SH-SY5Y (cell line): ENCODE data around the gene LRRC10B.
A peak's percentile ranks its signal among the peaks of the same experiment; 100 is the strongest.

Source experiments
- GATA2 ChIP-seq: IDR thresholded peaks from 2 replicates; pipeline ENCODE4 v1.6.1; 2011; ENCODE audit warnings: mild to moderate bottlenecking, low read depth, low read length
- GATA3 ChIP-seq: IDR thresholded peaks from 2 replicates; pipeline ENCODE4 v1.6.1; 2011; ENCODE audit warnings: low read depth, mild to moderate bottlenecking, low read length, moderate library complexity

LRRC10B gene

DNA sequence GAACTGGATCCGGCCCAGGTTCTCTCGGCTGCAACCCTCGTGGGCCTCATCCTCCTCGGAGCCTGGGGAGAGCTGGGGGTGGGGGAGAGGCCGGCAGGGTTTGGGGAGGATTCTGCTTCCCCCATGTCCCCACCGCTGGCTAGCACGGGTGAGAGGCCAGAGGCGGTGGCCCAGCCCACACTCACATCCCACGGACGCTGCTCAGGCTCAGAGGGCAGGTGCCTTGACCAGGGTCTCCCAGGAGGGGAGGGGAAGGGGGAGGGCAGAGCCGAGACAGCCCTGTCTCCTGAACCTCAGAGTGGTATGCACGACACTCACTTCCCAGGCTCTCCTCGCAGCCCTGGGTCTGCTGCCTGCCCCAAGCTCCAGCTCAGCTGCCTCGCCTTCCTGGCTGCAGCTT, 19.6 kb downstream of the LRRC10B start:
- TF ChIP-seq GATA3 (no peak), GATA2 (no peak)

DNA sequence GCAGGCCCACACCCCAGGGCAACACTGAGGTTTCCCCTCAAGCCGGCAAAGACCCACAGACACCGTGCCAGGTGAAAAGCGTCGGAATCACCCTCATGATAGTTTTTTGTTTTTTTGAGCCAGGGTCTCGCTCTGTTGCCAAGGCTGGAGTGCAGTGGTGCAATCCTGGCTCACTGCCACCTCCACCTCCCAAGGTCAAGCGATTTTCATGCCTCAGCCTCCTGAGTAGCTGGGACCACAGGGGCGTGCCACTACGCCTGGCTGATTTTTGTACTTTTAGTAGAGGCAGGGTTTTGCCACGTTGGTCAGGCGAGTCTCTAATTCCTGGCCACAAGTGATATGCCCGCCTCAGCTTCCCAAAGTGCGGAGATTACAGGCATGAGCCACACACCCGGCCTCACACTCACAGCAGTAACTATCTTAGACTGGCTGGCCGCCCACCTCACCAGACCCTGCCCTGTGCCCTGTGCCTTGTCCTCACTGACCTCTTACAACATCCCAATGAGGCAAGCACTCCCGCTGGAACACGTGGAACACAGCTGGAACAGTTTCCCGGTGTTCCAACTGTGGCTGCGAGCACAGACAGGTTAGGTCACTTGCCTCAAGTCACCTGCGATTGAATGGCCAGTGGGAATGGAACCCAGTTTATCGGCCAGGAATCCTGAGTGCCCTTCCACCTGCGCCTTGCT, 21.1 kb downstream of the LRRC10B start:
- TF ChIP-seq GATA3 (no peak), GATA2 (no peak)

DNA sequence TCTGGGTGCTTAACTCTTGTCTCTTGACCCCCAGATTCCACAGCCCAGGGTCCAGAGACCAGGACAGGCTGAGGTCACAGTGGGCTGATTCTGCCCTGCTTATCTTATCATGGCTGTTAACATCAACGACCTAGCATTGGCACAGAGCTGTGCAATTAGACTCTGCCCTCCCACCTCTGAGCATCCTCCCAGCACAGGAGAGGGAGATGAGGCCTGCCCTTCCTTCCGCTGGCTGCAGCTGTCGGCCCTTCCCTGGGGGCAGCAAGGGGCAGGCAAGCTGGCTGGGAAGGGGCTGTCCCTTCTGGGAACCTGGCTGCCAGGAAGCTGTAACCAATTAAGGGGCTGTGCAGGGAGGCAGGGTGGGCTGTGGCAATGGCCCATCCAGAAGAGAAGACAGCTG, 22.5 kb downstream of the LRRC10B start:
- peak; percentile 83 for TF ChIP-seq GATA2
- no peak for TF ChIP-seq GATA3

DNA sequence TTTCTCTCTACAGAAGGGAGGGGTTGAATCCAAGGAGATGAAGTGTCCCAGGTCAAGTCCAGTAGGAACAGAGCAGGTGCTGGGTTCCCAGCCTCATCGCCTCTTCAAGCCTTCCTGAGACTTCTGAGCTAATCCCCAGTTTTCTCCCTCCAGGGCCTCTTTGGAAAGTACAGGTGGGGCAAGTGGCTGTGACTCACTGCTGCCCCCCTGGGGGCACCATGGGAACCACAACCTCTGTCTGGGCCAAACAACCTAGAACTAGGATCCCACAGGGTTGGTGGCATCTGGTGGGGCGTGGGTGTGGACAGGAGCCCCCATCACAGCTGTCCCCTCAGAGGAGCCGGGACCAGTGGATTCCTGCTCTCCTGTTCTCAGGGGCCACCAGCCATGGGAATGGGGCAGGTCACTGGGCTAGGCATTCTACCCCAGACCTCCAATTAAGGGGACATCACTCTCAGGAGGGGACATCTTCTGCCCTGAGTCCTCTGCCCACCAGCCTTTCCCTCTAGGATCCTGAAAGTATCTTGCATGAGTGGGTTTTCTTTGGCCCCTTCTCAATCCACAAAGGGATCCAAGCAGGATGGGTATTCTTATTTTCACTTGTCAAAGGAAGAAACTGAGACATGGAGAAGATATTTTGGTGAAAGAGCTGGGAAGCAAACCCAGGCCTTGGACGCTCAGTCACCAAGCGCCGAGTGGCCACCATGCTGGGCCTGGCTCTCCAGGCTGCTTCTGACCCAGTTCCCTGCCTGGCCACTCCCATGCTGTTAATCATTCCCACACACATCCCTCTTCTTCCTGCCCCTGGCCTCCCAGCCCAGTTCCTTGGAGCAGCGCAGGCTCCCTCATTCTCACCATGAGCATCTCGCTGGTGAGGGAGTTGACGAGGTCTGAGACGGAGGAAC, 23.8 kb downstream of the LRRC10B start:
- TF ChIP-seq GATA3 (no peak), GATA2 (no peak)

DNA sequence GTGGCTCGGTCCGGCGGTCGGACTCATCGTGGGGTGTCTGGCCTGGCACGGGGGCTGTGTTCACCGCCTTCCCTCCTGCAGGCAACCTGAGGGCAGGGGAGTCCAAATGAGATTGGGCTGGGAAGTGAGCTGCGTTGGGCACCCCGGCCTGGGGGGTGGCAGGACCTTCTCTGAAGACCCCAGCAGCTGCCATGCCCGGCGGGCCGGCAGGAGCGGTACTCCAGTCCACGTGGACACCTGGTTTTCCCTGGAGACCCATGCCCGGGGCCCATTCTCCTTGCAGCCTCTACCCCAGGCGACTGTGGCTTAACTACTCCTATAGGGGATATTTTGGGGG, 24.5 kb downstream of the LRRC10B start:
- no peak for TF ChIP-seq GATA3
- no peak for TF ChIP-seq GATA2

DNA sequence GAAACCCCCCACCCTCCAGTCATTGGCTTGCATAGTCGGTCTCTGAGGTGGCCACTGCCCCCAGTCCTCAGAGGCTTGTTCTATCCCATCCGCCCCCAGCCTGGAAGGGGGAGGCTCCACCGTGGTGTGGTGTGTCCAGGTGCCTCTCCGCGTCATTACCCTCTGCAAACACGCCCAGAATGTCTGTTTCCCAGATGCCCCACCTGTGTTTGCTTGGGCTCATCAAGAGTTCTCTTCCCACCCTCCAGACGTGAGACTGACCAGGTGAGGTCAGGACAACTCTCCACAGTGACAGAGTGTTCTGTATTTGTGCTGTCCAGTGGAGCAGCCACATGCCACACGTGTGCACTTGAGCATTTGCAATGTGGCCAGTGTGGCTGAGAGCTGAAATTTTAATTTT, 24.9 kb downstream of the LRRC10B start:
- TF ChIP-seq GATA2: no peak
- TF ChIP-seq GATA3: no peak

DNA sequence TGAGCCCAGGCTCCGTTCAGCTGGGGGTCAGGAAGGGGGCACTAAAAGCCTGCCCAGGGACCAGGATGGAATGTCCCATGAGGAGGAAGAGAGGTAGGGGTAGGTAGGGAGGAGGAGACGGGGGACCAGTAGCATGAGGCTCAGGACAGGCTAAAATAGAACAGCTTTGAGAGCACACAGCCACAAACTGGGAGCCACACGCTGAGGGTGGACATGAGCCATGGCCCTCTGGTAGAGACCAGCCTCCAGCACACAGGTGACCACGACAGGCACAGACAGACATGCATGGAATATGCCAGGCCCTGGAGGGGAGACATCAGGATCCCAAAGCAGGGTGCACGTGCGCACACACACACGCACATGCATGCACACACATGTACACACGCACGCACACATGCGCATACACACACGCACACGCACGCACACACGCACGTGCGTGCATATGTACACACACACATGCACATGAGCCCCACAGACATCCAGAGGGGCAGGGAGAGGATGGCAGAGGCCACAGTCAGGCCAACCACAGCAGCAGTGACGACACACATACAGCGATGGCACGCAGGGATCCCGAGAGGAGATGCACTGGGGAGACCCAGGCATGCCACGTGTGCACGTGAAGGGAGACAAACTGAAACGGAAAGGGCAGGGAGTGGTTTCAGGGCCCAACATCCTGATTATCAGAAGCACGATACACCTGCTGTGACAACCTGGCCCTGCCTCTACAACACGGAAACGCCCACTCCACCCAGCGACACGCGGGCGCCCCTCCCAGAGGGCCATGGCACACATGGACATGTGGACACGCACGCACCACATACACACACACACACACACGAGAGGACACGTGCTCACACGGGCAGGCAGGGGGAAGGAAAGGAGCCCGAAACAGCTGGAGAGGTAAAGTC, 25.7 kb downstream of the LRRC10B start:
- no peak for TF ChIP-seq GATA3
- TF ChIP-seq GATA2: no peak

DNA sequence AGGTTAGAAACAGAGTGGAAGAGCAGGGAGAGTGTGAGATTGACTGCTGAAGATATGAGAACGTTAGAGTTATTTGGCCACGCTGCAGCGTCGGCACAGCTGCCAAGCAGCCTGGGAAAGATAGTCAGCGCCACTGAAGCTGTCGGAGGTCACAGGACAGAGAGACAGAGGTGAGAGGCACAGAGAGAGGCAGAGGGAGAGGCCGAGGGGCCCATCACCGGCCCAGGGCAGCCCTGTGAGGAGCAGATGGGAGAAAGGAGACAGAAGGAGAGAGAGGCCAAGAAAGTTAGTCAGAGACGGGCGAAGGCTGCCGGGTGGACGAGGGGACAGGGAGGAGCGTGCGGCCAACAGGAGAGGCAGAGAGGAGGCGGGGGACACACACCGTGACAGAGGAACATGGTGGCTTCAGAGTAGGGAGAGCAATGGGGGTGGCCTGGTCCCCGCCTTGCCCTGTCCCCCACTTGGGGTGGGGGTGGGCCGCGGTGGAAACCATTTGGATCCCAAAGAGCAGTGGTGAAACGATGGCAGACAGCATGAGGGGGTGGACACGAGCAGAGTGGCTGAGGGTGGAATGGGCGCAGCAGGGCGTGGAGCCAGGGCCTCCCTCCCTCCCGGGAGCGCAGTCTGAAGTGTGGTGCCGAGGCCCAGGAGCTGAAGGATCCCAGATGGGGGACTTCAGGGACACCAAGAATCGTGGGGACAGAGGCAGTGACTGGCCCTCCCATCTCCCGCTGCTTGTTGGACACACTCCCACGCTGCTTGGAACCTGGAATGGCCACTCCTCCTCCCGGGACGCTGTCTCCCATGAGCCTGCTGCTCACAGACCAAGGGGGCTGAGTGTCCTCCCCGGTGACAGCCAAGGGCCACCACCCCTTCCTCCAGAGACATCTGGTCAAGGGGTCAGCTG, 26.6 kb downstream of the LRRC10B start:
- TF ChIP-seq GATA3 (no peak), GATA2 (no peak)

DNA sequence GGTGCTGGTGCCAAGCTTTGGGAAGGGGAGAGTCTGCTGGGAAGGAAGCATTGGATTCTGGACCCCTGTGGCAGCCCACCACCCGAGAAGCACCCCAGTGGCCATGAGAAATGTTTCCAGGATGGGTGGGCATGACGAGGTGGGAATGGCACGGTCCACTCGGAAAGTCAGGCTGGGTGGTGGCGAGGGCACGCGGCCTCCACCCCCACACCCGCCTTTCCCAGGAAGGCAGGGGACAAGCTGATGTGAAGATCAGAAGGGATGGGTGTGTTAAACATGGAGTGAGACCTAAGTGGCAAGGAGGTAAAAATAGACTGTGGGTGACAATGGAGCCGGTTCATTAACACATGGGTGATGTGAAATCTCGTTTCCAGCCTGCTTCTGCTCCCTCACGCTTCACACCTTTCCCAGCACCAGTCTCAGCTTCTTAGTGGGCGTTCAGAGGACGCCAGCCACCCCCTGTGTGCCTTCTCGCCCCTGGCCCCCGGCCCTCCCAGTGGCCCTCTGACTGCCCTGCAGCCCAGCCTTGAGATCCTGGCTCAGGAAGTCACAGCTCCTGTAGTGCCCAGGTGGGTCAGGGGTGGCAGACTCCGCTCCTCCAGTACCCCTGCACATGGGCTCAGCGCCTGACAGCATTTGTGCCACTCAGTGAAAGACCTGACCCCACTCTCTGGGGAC, 27.6 kb downstream of the LRRC10B start:
- no peak for TF ChIP-seq GATA3
- no peak for TF ChIP-seq GATA2

DNA sequence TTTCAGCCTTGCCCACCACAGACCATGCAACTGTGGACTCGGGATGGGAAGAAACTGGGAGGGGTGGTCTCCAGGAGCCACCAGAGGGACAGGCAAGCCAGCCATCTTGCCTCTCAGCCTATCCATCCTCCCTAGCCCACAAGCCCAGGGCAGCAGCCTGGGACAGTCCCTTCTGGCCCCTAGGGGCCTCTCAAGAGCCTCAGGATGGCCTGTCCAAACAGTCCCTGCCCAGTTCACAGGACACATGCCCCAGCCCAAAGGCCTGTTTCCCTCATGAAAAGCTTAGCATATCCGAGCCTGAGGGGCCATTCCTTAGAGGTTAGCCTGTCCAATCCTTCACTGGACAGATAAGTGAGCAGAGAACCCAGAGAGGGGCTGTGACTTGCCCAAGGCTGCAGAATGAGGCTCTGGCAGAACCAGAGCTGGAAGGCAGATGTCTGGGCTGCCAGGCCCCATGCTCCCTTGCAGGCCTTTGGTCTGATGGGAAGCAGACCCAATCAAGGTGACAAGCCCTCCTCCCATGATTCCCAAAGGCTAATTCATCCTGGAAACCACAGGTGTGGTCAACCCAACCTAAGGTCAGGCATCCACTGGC, 28.2 kb downstream of the LRRC10B start:
- TF ChIP-seq GATA2 (no peak), GATA3 (no peak)

DNA sequence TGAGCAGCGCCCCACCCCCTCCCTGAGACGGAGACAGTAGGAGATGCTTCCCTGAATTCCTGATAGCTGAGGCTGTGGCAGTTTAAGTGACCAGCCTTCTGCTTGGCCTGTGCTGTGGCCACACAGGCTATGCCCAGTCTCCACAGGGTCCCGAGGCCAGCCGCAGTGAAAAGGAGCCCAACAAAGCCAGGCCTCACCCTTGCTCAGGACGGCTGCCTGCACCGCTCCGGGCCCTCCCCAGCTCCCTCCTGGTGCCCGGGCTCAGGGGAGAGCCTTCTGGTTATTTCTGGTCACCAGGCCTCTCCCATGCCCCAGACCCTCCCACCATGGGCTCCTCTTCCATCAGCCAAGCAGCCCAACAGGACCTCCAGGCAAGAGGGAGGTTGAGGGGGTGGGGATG, 28.8 kb downstream of the LRRC10B start:
- TF ChIP-seq GATA3 (no peak), GATA2 (no peak)

DNA sequence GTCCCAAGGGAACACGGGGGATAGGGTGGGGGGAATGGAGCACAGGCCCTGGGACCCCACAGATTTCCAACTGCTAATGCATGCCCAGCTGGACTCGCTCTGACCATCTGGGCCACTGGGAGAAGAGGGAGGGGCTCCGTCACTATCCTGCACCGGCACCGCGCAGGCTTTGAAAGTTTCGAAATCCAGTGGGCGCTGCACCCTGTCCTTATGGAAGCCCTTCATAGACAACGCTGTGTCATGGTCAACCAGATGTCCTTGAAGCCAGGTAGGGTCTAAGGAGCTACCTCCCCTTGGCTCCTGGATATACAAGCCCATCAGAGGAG, 30.1 kb downstream of the LRRC10B start:
- TF ChIP-seq GATA3 (no peak), GATA2 (no peak)

DNA sequence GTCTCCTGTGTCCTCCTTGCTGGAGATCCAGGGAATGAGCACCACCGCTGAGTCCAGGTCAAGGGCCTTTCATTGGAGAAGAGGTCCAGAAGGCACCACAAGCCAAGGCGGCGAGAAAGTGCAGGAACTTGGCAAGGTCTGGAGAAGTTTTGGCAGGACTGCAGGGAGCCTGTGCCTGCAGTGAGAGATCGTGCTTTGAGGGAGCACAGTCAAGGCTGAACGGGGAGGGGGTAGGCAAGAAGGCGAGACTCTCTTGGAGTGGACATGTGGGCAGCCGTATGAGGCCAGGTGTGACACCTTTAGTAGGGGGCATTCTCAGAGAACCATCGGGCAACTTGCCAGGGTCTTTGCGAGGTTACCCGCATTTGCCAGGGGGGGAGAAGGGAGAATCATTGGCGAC, 30.5 kb downstream of the LRRC10B start:
- TF ChIP-seq GATA2: no peak
- no peak for TF ChIP-seq GATA3
